Suprapubic skin (tissue), 4 donors: Measurements from ENCODE around the gene FBXO40. TPM values are rescaled to one million over a fixed set of nuclear protein-coding genes. Genes with fewer than 3 reads are reported as not detected.

ENCODE experiments used
- DNase-seq, 2 donors: peaks; one replicate each; pipeline ENCODE4 v3.0.0-alpha.2; 2019; ENCODE audit warnings: low spot score in 2 of 2
- H3K27ac ChIP-seq: fragments of 200-600 bp; sonication (generic); one replicate; pipeline ENCODE4 v1.5.1; 2019
- H3K27me3 ChIP-seq: fragments of 200-600 bp; sonication (generic); one replicate; pipeline ENCODE4 v1.5.1; 2019
- H3K36me3 ChIP-seq: fragments of 200-600 bp; sonication (generic); one replicate; pipeline ENCODE4 v1.5.1; 2019
- H3K4me1 ChIP-seq: fragments of 200-600 bp; sonication (generic); one replicate; pipeline ENCODE4 v1.5.1; 2019
- H3K4me3 ChIP-seq: fragments of 200-600 bp; sonication (generic); one replicate; pipeline ENCODE4 v1.5.1; 2019; ENCODE audit warnings: mild to moderate bottlenecking
- H3K9me3 ChIP-seq: fragments of 200-600 bp; sonication (generic); one replicate; pipeline ENCODE4 v1.5.1; 2019
- CTCF ChIP-seq, 2 donors: fragments of 200-600 bp in 1 of 2; fragments of 450-650 bp in 1 of 2; sonication (generic) in 1 of 2; IDR thresholded peaks; one replicate each; pipeline ENCODE4 v1.5.1; 2016 to 2019; ENCODE audit warnings: antibody characterized with exemption in 2 of 2, mild to moderate bottlenecking in 1 of 2, moderate library complexity in 1 of 2
- EP300 ChIP-seq: sonication (generic); formaldehyde crosslinking; IDR thresholded peaks from one replicate; pipeline ENCODE4 v1.6.1; 2017; ENCODE audit warnings: antibody characterized with exemption
- POLR2A ChIP-seq, 2 donors: fragments of 450-650 bp; IDR thresholded peaks; one replicate each; pipeline ENCODE4 v1.6.1; 2017; ENCODE audit warnings: antibody characterized with exemption in 2 of 2, mild to moderate bottlenecking in 2 of 2, moderate library complexity in 2 of 2
- POLR2AphosphoS5 ChIP-seq, 3 donors: sonication (generic); formaldehyde crosslinking; IDR thresholded peaks; one replicate each; pipeline ENCODE4 v1.6.1; 2017; ENCODE audit warnings: antibody characterized with exemption in 3 of 3
- WGBS: methylation state at CpG from one replicate; pipeline ENCODE4 v1.1.5; 2018; 5-methylcytosine and 5-hydroxymethylcytosine counted together
- total RNA-seq, 4 donors: library from RNA; depleted of rRNA; stranded (reverse); fragments of >200 nt; gene quantifications; one replicate each; pipeline ENCODE4 v1.1.0, GENCODE V29; 2016

FBXO40 gene
- total RNA-seq, 4 donors from 2014 or later: 0.11 TPM; not detected in 3

- no peak for DNase-seq
- Histone ChIP-seq H3K27ac (no peak overlapping the region), H3K4me3 (no peak overlapping the region), H3K9me3 (no peaks in the 10 kb centered on the region), H3K4me1 (no peaks in the 10 kb centered on the region), H3K27me3 (no peaks in the 10 kb centered on the region), H3K36me3 (peaks cover 7% of the 10 kb centered on the region)
- TF ChIP-seq EP300 (no peak), POLR2AphosphoS5 (IDR thresholded peaks at IDR 0.05) (no peak), POLR2A (IDR thresholded peaks at IDR 0.05) (no peak), CTCF (IDR thresholded peaks at IDR 0.05) (no peak)
- 93% methylated on average over 1 of the region's 1 CpG for WGBS
These were observed 37.2 kb downstream of the FBXO40 start for GRCh38 chr3:121630355-121630754.

GRCh38 chr3:121637922-121638321 is 44.7 kb downstream of the FBXO40 start:
- Histone ChIP-seq H3K36me3 (peaks cover 21% of the 10 kb centered on the region), H3K4me1 (no peaks in the 10 kb centered on the region), H3K27me3 (no peaks in the 10 kb centered on the region), H3K4me3 (no peak overlapping the region), H3K9me3 (no peaks in the 10 kb centered on the region), H3K27ac (no peak overlapping the region)
- no peak for DNase-seq
- WGBS: 90% methylated on average over 1 of the region's 1 CpG
- no peak for TF ChIP-seq POLR2AphosphoS5 (IDR thresholded peaks at IDR 0.05)
- TF ChIP-seq CTCF (IDR thresholded peaks at IDR 0.05): no peak
- TF ChIP-seq EP300: no peak
- no peak for TF ChIP-seq POLR2A (IDR thresholded peaks at IDR 0.05)

GRCh38 chr3:121641127-121641526 is 47.9 kb downstream of the FBXO40 start:
- no peak for TF ChIP-seq EP300
- TF ChIP-seq POLR2AphosphoS5 (IDR thresholded peaks at IDR 0.05): no peak
- Histone ChIP-seq H3K4me1 (no peaks in the 10 kb centered on the region), H3K9me3 (no peaks in the 10 kb centered on the region), H3K27me3 (no peaks in the 10 kb centered on the region), H3K36me3 (peaks cover 13% of the 10 kb centered on the region), H3K27ac (no peak overlapping the region), H3K4me3 (no peak overlapping the region)
- WGBS: 83% methylated on average over 2 of the region's 2 CpGs
- DNase-seq: no peak

GRCh38 chr3:121642601-121643314 is 49.6 kb downstream of the FBXO40 start:
- Histone ChIP-seq H3K36me3 (peaks cover 11% of the 10 kb centered on the region), H3K4me3 (no peak overlapping the region), H3K27ac (no peak overlapping the region), H3K9me3 (no peaks in the 10 kb centered on the region), H3K4me1 (no peaks in the 10 kb centered on the region), H3K27me3 (no peaks in the 10 kb centered on the region)
- TF ChIP-seq EP300: no peak
- TF ChIP-seq CTCF (IDR thresholded peaks at IDR 0.05): no peak
- no peak for TF ChIP-seq POLR2AphosphoS5 (IDR thresholded peaks at IDR 0.05)
- TF ChIP-seq POLR2A (IDR thresholded peaks at IDR 0.05): no peak
- no peak for DNase-seq
- 88% methylated on average over 9 of the region's 9 CpGs for WGBS

- TF ChIP-seq POLR2AphosphoS5 (IDR thresholded peaks at IDR 0.05) (no peak), CTCF (IDR thresholded peaks at IDR 0.05) (no peak), POLR2A (IDR thresholded peaks at IDR 0.05) (no peak)
- Histone ChIP-seq H3K4me3 (no peak overlapping the region), H3K4me1 (peaks cover 13% of the 10 kb centered on the region), H3K27me3 (no peaks in the 10 kb centered on the region), H3K27ac (no peak overlapping the region), H3K36me3 (peaks cover 8% of the 10 kb centered on the region), H3K9me3 (no peaks in the 10 kb centered on the region)
- 99% methylated on average over 5 of the region's 5 CpGs for WGBS
- DNase-seq: no peak
These were observed 51.9 kb downstream of the FBXO40 start for GRCh38 chr3:121645054-121645453.
